ENCODE data around the gene LSM14B.
"Not testable (repeated sequence)": the region's sequence is repeated elsewhere in the genome, so short reads cannot be mapped to it uniquely, and the experiment has no call there.

LSM14B gene

GRCh38 chr20:62114894-62115293, 7.4 kb upstream of the LSM14B start:
- no peak for DNase-seq

- DNase-seq, result not testable (repeated sequence)
Observed at GRCh38 chr20:62115800-62116407, 6.4 kb upstream of the LSM14B start.

- no peak for DNase-seq
Observed at GRCh38 chr20:62116558-62117361, 5.5 kb upstream of the LSM14B start.

- no peak for DNase-seq
Observed at GRCh38 chr20:62117362-62117646, 5.0 kb upstream of the LSM14B start.

GRCh38 chr20:62117658-62118057, 4.6 kb upstream of the LSM14B start:
- DNase-seq, result peak; percentile 69

- DNase-seq, result no peak
Observed at GRCh38 chr20:62118113-62119043, 3.9 kb upstream of the LSM14B start.

- no peak for DNase-seq
Observed at GRCh38 chr20:62119115-62119514, 3.2 kb upstream of the LSM14B start.

- DNase-seq, result no peak
Observed at GRCh38 chr20:62119591-62120364, 2.5 kb upstream of the LSM14B start.

- DNase-seq, result no peak
Observed at GRCh38 chr20:62120365-62120762, 1.9 kb upstream of the LSM14B start.

- DNase-seq, result no peak
Observed at GRCh38 chr20:62120990-62121775, 1.1 kb upstream of the LSM14B start.

- DNase-seq, result peak; percentile 56
Observed at GRCh38 chr20:62122654-62123449, 577 bp downstream of the LSM14B start.

- DNase-seq, result no peak
Observed at GRCh38 chr20:62123450-62124118, 1.3 kb downstream of the LSM14B start.

GRCh38 chr20:62126141-62126540, 3.9 kb downstream of the LSM14B start:
- DNase-seq, result no peak

- no peak for DNase-seq
Observed at GRCh38 chr20:62127799-62128198, 5.5 kb downstream of the LSM14B start.

GRCh38 chr20:62128502-62128901, 6.2 kb downstream of the LSM14B start:
- DNase-seq, result no peak

GRCh38 chr20:62129731-62130531, 7.7 kb downstream of the LSM14B start:
- no peak for DNase-seq

GRCh38 chr20:62131560-62132320, 9.5 kb downstream of the LSM14B start:
- DNase-seq, result no peak

- no peak for DNase-seq
Observed at GRCh38 chr20:62132421-62132820, 10.1 kb downstream of the LSM14B start.

All from activated CD8-positive, alpha-beta memory T cell treated with anti-CD3 and anti-CD28 coated beads, Interleukin-2, amount 50 U/mL, for 4 hours (primary cell).